Medulla oblongata (tissue), 1 donor: ENCODE measurements around the gene AZIN2.
"Not testable (repeated sequence)": the region's sequence is repeated elsewhere in the genome, so short reads cannot be mapped to it uniquely, and the experiment has no call there.

Experiments used
- DNase-seq: peaks from one replicate; pipeline ENCODE4 v3.0.0-alpha.2; 2015; ENCODE audit errors: extremely low spot score

The AZIN2 gene

GRCh38 chr1:33080885-33081553 lies at the start of gene AZIN2:
Gene AZIN2 (plus strand): TSS chr1:33081153. CDS start chr1:33082250, 1,097 bp downstream.
- DNase-seq = peak; percentile 97

GRCh38 chr1:33031506-33031905 lies 49.4 kb upstream of the AZIN2 start:
- DNase-seq = no peak

- DNase-seq = no peak
Measured at GRCh38 chr1:33032126-33032869, 48.7 kb upstream of the AZIN2 start.

GRCh38 chr1:33036051-33036525 lies 44.9 kb upstream of the AZIN2 start:
- no peak for DNase-seq

GRCh38 chr1:33036526-33037503 lies 44.1 kb upstream of the AZIN2 start, which contains the start of gene AK2:
Gene AK2 (minus strand): TSS chr1:33036883. CDS start chr1:33036828, 55 bp downstream.
- DNase-seq = peak; percentile 99

GRCh38 chr1:33039840-33040239 lies 41.1 kb upstream of the AZIN2 start:
- peak; percentile 54 for DNase-seq

- DNase-seq = no peak
Measured at GRCh38 chr1:33041026-33041425, 39.9 kb upstream of the AZIN2 start.

- DNase-seq = no peak
Measured at GRCh38 chr1:33042831-33043230, 38.1 kb upstream of the AZIN2 start.

- DNase-seq = no peak
Measured at GRCh38 chr1:33043267-33044092, 37.5 kb upstream of the AZIN2 start.

GRCh38 chr1:33045246-33045645 lies 35.7 kb upstream of the AZIN2 start:
- no peak for DNase-seq

- DNase-seq = no peak
Measured at GRCh38 chr1:33045814-33046213, 35.1 kb upstream of the AZIN2 start.

GRCh38 chr1:33046234-33046633 lies 34.7 kb upstream of the AZIN2 start:
- not testable (repeated sequence) for DNase-seq

GRCh38 chr1:33047290-33047689 lies 33.7 kb upstream of the AZIN2 start:
- no peak for DNase-seq

GRCh38 chr1:33047839-33048305 lies 33.1 kb upstream of the AZIN2 start:
- peak; percentile 21 for DNase-seq

- peak; percentile 56 for DNase-seq
Measured at GRCh38 chr1:33048426-33048825, 32.5 kb upstream of the AZIN2 start.

GRCh38 chr1:33049371-33049770 lies 31.6 kb upstream of the AZIN2 start:
- no peak for DNase-seq

- DNase-seq = peak; percentile 25
Measured at GRCh38 chr1:33050221-33051076, 30.5 kb upstream of the AZIN2 start.

- DNase-seq = peak; percentile 95
Measured at GRCh38 chr1:33055210-33056008, 25.5 kb upstream of the AZIN2 start.

- no peak for DNase-seq
Measured at GRCh38 chr1:33056426-33056825, 24.5 kb upstream of the AZIN2 start.
